GM12874 (cell line): ENCODE data around the gene SHLD1.

Source experiments
- TF ChIP-seq, protein P1 (sequence below): IDR thresholded peaks from 2 replicates; pipeline ENCODE4 v1.5.1; 2011; ENCODE audit warnings: low read depth, mild to moderate bottlenecking, control low read depth, low read length, moderate library complexity; ENCODE audit not compliant: insufficient read depth

Gene SHLD1

DNA sequence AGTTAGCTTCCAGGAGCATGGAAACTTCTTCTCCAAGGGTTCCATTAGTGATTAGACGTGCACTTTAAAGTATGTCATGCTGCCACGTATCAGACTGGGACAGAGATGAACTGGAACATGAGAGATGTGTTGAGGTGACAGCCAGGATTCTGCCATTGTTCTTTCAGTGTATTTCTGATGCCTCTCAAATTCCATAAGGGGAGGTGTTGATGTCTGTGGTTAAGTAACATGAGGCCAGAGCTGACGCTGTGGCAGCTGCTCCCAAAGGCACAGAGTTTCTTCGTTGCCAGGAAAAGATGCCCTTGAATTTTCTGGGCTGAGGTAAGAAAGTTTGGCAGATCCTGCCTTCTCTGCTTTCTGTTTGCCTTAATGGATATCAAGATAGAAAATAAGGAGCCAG lies 136.6 kb downstream of the SHLD1 start:
- TF ChIP-seq, protein P1, sequence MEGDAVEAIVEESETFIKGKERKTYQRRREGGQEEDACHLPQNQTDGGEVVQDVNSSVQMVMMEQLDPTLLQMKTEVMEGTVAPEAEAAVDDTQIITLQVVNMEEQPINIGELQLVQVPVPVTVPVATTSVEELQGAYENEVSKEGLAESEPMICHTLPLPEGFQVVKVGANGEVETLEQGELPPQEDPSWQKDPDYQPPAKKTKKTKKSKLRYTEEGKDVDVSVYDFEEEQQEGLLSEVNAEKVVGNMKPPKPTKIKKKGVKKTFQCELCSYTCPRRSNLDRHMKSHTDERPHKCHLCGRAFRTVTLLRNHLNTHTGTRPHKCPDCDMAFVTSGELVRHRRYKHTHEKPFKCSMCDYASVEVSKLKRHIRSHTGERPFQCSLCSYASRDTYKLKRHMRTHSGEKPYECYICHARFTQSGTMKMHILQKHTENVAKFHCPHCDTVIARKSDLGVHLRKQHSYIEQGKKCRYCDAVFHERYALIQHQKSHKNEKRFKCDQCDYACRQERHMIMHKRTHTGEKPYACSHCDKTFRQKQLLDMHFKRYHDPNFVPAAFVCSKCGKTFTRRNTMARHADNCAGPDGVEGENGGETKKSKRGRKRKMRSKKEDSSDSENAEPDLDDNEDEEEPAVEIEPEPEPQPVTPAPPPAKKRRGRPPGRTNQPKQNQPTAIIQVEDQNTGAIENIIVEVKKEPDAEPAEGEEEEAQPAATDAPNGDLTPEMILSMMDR = no peak

DNA sequence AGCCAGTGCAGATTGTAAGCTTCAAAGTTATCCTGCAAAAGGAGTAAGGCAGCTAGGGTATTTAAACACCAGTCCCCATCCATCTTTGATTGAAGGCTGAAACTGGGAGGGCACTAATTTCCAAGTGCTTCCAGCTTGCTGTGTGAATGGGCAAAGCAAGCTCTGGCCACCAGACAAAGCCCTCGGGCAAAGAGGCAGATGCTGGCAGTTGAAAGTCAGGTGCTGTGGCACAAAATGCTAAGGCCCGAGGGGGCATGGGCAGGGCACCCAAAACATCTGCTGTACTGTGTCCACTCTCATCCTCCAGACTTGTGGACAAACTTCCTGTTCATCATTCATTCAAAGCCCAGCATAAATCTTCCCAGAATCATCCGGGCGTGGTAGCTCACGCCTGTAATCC lies 137.2 kb downstream of the SHLD1 start:
- TF ChIP-seq, protein P1 = no peak

DNA sequence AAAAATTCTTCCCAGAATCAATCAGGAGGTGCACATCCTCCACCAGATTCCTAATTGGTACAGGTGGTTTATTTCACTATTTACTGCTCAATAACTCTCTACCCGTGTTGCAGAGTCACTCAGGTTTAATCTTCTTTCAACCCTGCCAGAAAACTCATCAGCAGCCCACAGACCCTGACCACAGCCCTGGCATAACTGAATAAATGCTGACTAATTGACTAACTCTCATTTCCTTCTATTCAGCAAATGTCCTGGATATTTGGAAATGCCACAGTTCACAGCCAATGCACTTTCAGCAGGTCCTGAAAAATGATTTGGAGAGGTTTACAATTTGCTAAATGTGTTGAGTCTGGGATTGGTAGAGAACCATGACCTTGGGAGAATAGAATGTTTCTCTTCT lies 137.8 kb downstream of the SHLD1 start:
- TF ChIP-seq, protein P1 = no peak

DNA sequence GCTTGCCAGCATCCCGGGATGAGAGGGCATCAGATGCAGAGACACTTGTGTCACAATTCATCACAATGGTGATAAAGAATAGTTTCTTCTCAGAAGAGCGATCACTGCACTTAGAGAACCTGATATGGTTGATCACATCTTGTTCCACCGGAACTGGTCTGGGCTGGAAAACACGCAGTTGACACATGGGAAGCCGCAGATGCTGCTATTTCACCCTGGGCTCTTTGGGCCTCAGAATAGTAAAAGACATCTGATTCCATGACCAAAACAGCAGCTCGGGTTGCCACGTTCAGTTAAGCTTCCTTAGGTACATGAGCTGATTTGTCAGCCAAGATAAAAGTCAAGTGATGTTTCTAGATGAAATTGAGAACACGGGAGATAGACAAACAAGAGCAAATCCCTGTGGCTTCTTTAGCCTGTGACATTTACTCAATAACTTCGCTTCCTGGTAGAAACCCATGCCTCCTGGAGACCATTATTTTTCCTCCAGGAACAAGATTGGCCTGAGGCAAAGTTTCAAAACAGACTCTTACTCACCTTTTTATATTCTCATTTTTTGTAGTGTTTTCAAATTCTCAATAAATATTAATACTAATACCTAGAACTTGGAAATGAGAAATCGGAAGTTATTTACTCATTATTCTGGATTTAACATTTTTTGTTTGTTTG lies 140.7 kb downstream of the SHLD1 start:
- TF ChIP-seq, protein P1 = no peak

DNA sequence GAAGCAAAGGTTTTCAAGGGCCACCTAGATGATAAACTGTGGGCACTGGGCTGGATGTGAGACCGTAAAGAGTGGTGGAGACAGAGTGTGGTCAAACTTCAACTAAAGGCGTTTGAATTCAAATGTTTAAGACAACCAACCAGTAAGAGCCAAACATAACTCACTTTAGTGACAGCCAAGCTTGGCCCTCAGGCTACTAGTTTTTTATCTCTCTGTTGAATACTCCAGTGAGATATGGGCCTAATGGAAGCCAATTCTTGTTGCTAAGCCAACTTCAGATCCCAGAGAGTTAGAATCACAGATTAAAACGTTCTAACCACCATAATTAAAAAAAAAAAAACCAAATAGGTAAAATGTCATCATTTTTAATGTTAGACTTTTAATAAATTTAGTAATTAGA lies 142.9 kb downstream of the SHLD1 start:
- TF ChIP-seq, protein P1 = no peak

DNA sequence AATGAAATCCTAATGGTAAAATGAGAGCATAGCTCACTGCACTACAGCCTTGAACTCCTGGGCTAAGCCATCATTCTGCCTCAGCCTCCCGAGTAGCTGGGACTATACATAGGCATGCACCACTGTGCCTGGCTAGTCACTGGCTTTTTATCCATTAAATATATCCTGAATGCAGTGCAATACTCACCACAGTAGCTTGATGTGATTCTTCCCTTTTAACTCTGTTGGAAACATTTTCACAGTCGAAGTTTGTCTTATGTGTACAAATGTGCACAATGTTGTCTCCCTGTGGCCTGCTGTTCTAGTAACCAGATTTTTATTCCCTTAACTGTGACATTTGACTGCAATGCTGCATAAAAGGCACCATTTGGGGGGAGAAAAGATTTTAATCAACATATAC lies 143.4 kb downstream of the SHLD1 start:
- TF ChIP-seq, protein P1 = no peak

DNA sequence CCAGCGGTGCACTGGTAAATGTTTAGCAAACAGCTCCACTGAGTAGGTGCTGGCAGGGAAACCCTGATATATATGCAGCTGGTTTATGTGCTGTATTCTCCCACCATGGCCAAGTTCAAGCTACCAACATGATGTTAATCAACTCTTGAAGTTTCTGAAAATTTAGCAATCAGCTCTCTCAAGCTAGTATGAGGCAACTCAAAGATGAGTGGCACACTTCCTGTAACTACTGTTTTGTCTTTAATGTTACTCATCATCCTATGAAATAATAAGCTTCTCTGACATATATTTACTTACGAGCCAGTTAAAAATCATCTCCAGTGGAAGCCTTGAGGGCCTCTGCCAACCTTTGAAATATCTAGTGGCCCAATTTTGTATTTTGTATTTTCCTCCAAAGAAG lies 145.4 kb downstream of the SHLD1 start:
- TF ChIP-seq, protein P1 = no peak
